ENCODE data around the gene NR2F1-AS1.

GRCh38 chr5:93593476-93594131 is 12.6 kb upstream of the NR2F1-AS1 start:
- TF ChIP-seq CTCF (IDR thresholded peaks at IDR 0.05) (no peak), JUN (CRISPR knock-in tag; IDR thresholded peaks at IDR 0.05) (no peak), E2F1 (CRISPR knock-in tag; IDR thresholded peaks at IDR 0.05) (no peak), USF1 (CRISPR knock-in tag; IDR thresholded peaks at IDR 0.05) (no peak), CBFB (CRISPR knock-in tag; IDR thresholded peaks at IDR 0.05; ENCODE audit: low read depth) (no peak), CREB1 (CRISPR knock-in tag; IDR thresholded peaks at IDR 0.05) (no peak), NFYB (CRISPR knock-in tag; conservative IDR thresholded peaks at IDR 0.05; ENCODE audit: low read depth) (no peak), NR3C1 (CRISPR knock-in tag; conservative IDR thresholded peaks at IDR 0.05; ENCODE audit: low read depth) (no peak), IRF2 (CRISPR knock-in tag; IDR thresholded peaks at IDR 0.05; ENCODE audit: borderline replicate concordance, low read depth) (no peak), ESRRA (CRISPR knock-in tag; IDR thresholded peaks at IDR 0.05; ENCODE audit: borderline replicate concordance) (no peak), GABPB1 (CRISPR knock-in tag; IDR thresholded peaks at IDR 0.05) (no peak)
- TF ChIP-seq, protein P1, sequence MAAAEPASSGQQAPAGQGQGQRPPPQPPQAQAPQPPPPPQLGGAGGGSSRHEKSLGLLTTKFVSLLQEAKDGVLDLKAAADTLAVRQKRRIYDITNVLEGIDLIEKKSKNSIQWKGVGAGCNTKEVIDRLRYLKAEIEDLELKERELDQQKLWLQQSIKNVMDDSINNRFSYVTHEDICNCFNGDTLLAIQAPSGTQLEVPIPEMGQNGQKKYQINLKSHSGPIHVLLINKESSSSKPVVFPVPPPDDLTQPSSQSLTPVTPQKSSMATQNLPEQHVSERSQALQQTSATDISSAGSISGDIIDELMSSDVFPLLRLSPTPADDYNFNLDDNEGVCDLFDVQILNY (CRISPR knock-in tag; IDR thresholded peaks at IDR 0.05): no peak
- TF ChIP-seq, protein P2, sequence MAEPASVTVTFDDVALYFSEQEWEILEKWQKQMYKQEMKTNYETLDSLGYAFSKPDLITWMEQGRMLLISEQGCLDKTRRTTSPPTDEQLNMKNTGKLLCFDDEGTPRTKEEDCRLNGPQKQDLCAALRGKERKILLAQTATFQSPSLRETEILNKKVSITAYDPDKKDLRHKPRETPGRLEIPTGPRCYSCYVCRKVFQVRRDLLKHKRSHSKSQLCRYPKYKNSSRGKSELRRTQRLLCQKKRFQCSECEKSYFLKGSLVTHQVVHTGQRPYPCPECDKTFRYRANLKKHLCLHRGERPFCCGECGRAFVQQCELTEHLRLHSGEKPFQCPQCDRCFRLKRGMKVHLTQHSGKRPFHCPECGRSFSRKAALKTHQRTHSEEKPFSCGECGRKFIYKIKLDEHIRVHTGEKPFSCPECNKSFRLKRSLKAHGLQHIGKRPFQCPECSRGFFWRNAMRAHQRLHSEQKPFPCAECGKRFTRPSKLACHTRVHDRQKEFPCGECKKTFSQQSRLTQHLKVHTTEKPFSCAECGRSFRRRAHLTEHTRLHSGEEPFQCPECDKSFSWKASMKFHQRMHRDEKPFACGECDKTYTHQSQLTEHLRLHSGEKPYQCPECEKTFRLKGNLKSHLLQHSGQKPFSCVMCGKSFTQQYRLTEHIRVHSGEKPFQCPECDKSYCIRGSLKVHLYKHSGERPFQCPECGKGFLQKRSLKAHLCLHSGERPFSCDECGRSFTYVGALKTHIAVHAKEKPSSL (CRISPR knock-in tag; conservative IDR thresholded peaks at IDR 0.05): no peak
- TF ChIP-seq, protein P3, sequence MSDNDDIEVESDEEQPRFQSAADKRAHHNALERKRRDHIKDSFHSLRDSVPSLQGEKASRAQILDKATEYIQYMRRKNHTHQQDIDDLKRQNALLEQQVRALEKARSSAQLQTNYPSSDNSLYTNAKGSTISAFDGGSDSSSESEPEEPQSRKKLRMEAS (CRISPR knock-in tag; IDR thresholded peaks at IDR 0.05): no peak
